ENCODE results near the gene UNC50. TPM values are rescaled to one million over a fixed set of nuclear protein-coding genes. Genes with fewer than 3 reads are reported as not detected.
"Not testable (repeated sequence)": the region's sequence is repeated elsewhere in the genome, so short reads cannot be mapped to it uniquely, and the experiment has no call there.

The UNC50 gene
- total RNA-seq, 1 experiment from 2014 or later, result 44.9 TPM

DNA sequence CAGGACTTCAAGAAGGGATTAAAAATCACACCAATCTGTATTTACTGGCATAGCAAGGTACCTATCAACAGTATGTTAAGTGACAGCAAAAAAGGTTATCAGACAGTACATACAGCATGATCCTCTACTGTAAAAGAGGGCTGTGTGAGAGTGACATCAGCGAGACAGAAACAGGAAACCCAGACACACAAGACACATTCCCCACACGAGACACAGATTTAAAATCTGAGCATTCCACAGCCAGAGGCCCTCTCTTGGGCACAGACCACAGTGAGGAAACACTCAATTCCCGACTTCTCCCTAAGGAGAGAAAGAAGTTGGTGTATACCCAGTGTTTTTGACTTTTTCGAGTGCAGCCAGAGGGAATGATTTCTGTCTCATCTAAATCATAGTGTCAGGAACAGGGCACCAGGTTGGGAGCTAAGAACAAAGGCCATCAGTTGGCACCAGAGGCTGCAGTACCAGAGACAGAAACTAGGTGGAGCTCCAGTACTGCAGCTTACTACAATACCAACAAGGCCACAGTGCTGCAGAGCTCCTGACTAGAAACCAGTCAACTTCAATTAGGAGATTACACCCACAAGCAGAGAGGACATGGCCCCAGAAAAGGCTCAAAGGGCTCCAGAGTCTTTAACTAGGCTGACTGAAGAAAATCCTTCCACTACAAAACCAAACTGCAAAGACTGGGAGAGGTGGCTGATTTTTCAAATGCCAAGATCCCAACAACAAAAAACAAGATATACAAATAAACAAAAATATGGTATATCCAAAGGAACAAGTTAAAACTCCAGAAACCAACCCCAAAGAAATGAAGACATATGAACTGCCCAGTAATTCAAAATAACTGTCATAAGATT, 41.0 kb downstream of the UNC50 start:
- in situ Hi-C loops (cut with HindIII; ENCODE audit: low pct_unique_long_range_greater_than_20kb, low sequenced_read_pairs), result no loop called here
- DNase-seq (ENCODE audit: low read depth), result peak; percentile 71

DNA sequence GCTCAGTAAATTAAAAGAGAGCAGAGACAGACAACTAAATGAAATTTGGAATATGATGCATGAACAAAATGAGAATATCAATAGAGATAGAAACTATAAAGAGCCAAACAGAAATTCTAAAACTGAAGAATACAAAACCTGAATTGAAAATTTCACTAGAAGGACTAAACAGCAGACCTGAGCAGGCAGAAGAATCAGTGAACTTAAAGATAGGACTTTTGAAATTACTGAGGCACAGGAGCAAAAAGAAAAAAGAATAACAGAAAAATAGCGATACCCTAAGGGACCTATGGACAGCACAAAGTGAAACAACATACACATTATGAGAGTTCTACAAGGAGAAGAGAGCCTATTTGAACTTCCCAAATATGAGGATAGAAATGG, 41.6 kb downstream of the UNC50 start:
- in situ Hi-C loops (cut with HindIII; ENCODE audit: low pct_unique_long_range_greater_than_20kb, low sequenced_read_pairs), result no loop called here
- no peak for DNase-seq (ENCODE audit: low read depth)

DNA sequence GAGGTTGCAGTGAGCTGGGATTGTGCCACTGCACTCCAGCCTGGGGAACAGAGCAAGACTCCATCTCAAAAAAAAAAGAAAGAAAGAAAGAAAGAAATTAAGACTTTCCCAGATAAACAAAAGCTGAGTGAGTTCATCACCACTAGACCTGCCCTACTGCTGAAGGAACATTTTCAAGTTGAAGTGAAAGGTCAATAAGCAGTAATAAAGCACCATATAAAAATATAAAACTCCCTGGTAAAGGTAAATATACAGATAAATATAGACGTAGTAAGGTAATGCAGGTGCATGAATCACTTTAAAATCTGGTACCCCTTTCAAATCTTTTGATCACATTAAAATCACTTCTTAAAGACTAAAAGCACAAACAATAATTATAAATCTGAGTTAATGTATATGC, 42.6 kb downstream of the UNC50 start:
- in situ Hi-C loops (cut with HindIII; ENCODE audit: low pct_unique_long_range_greater_than_20kb, low sequenced_read_pairs), result no loop called here
- no peak for DNase-seq (ENCODE audit: low read depth)

DNA sequence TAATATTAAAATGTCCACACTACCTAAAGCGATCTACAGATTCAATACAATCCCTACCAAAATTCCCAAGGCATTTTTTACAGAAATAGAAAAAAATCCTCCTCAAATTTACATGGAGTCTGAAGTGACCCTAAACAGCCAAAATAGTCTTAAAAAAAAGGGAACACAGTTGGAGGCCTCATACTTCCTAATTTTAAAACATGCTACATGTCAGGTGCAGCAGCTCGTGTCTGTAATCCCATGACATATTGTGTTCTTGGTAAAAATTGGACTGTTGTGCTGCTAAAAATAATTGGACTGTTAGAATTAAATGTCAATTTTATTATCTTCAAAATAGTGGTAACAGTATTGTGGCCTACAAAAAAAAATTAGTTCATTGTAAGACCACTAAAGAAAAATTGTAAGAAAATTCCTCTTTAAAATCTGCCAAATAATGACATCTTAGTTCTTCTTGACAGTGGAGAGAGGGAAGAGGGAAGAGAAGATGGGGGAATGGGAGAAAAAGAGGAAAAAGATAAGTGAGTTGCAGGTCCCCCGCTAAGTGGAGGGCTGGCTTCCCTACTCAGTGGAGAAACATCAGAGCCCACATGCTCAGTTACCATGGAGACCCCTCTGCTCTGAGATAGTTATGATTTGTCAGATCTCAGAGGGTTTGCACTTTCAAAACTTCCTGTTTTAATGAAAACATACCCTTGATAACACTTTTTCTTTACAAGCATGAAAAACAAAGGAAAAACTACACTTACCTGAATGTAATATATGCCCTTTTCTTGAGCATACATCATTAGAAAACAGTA, 46.5 kb downstream of the UNC50 start:
- DNase-seq (ENCODE audit: low read depth), result no peak
- in situ Hi-C loops (cut with HindIII; ENCODE audit: low pct_unique_long_range_greater_than_20kb, low sequenced_read_pairs), result no loop called here

GRCh38 chr2:98656800-98657199, 48.4 kb downstream of the UNC50 start:
- no peak for DNase-seq (ENCODE audit: low read depth)
- in situ Hi-C loops (cut with HindIII; ENCODE audit: low pct_unique_long_range_greater_than_20kb, low sequenced_read_pairs), result no loop called here

DNA sequence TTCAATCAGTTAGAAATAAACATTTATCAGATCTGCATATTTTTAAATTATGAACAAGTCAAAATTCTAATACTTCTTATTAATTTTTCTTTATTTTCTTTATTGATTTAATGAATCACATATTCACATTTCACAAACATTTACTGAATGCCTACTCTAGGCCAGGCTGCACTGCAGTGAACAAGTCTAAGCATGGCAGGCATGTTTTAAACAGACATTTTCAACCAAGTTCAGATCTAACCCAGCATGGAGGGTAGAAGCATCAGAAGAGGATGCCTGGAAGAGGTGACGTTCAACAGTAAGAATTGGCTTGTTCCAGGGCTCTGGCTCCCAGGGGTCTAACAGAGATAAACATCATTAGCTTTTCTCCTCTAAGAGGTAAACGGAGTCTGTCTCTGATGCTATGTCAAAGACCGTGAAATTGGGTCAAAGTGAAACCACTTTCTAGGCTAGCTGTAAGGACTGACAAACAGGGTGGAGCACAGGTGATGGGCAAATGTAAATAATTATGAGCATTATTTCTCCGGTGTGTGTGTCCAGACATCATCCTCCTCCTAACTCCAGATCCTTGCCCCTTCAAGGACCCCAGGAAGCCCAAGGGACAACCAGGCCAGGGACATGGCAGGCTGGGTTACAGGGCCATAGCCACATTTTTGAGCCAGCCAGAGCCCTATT, 50.6 kb downstream of the UNC50 start:
- in situ Hi-C loops (cut with HindIII; ENCODE audit: low pct_unique_long_range_greater_than_20kb, low sequenced_read_pairs), result no loop called here
- DNase-seq (ENCODE audit: low read depth), result no peak

DNA sequence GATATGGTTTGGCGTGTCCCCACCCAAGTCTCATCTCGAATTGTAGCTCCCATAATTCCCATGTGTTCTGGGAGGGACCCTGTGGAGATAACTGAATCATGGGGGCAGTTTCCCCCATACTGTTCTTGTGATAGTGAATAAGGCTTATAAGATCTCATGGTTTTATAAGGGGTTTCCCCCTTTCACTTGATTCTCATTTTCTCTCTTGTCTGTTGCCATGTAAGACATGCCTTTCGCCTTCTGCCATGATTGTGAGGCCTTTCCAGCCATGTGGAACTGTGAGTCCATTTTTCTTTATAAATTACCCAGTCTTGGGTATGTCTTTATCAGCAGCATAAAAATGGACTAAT, 51.1 kb downstream of the UNC50 start:
- in situ Hi-C loops (cut with HindIII; ENCODE audit: low pct_unique_long_range_greater_than_20kb, low sequenced_read_pairs), result not testable (repeated sequence)

GRCh38 chr2:98663511-98664090, 55.2 kb downstream of the UNC50 start:
- no peak for DNase-seq (ENCODE audit: low read depth)
- in situ Hi-C loops (cut with HindIII; ENCODE audit: low pct_unique_long_range_greater_than_20kb, low sequenced_read_pairs), result no loop called here

More for the DNA sequence above, 51.1 kb downstream of the UNC50 start:
- DNase-seq (ENCODE audit: low read depth), result not testable (repeated sequence)

DNA sequence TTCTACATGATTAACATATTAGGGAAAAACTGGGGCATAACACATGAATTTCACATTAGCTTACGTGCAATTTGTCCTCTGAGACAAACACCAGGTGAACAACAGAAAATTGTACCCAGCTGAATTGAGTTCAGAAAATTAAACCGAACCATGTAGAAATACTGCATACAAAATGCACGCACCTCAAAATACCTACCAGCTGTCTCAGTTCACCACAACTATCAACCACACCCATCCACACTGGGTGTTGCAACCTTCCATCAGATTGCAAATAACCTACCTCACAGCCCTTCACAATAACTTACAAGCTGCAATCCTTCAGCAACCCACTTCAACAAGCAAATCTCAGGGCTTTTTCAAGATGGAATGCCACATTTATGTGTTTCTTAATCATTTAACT, 55.9 kb downstream of the UNC50 start:
- no peak for DNase-seq (ENCODE audit: low read depth)
- in situ Hi-C loops (cut with HindIII; ENCODE audit: low pct_unique_long_range_greater_than_20kb, low sequenced_read_pairs), result no loop called here

DNA sequence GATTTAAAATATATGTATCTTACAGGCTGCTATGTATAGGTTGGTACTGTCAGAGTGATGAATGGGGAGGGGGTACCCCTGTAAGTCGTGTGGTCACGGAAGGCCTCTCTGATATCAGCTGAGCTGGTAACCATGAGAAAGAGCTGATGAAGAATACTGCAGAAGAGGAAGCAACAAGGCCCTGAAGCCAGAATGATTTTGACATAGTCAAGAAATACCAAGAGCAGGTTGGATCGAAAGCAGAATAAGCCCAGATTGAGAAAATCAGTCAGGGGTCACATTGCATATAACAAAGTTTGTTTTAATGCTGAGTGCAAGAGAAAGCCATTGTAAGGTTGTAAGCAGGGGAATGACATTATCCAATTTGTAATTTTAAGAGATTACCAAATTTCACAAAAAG, 57.3 kb downstream of the UNC50 start:
- in situ Hi-C loops (cut with HindIII; ENCODE audit: low pct_unique_long_range_greater_than_20kb, low sequenced_read_pairs), result no loop called here
- no peak for DNase-seq (ENCODE audit: low read depth)

Other genes starting within 250 kb of the UNC50 start
- gene INPP4A, start 163.7 kb upstream of the UNC50 start, total RNA-seq (2014; rRNA removed; shearing (Covaris generic); ENCODE audit: low replicate concordance), result 8.9 and 19.0 TPM in 2 replicates
- 20.5 and 68.5 TPM in 2 replicates for gene COA5, start 77 bp upstream of the UNC50 start, total RNA-seq (2014; rRNA removed; shearing (Covaris generic); ENCODE audit: low replicate concordance)
- 1.8 and 2.7 TPM in 2 replicates for gene MGAT4A, start 122.5 kb downstream of the UNC50 start, total RNA-seq (2014; rRNA removed; shearing (Covaris generic); ENCODE audit: low replicate concordance)